Neural cell (in vitro differentiated cells): ENCODE data around the gene NT5DC2. TPM values are rescaled to one million over a fixed set of nuclear protein-coding genes. Genes with fewer than 3 reads are reported as not detected.

Experiments used
- H2AFZ ChIP-seq: fragments of 200-600, 300-800 bp; sonication (generic), shearing (Covaris generic); 2 replicates; pipeline ENCODE4 v1.6.0; 2014; ENCODE audit warnings: low read depth, mild to moderate bottlenecking, antibody characterized with exemption, low read length, moderate library complexity
- H3F3A ChIP-seq: fragments of 200-600 bp; shearing (Covaris generic); 2 replicates; pipeline ENCODE4 v1.6.1; 2016; ENCODE audit warnings: mild to moderate bottlenecking, moderate library complexity, mixed read lengths, antibody characterized with exemption, low read length; ENCODE audit not compliant: insufficient read depth, poor library complexity, severe bottlenecking
- H3K27ac ChIP-seq: fragments of 200-600, 300-800 bp; sonication (generic), shearing (Covaris generic); 2 replicates; pipeline ENCODE4 v1.5.1; 2014; ENCODE audit warnings: mild to moderate bottlenecking, low read length, moderate library complexity
- H3K27me3 ChIP-seq: fragments of 300-800, 200-600 bp; sonication (generic), shearing (Covaris generic); 2 replicates; pipeline ENCODE4 v1.6.0; 2014; ENCODE audit warnings: mild to moderate bottlenecking, low read depth, low read length, moderate library complexity; ENCODE audit not compliant: insufficient read depth
- H3K36me3 ChIP-seq: fragments of 300-800, 200-600 bp; sonication (generic), shearing (Covaris generic); 2 replicates; pipeline ENCODE4 v1.5.1; 2014; ENCODE audit warnings: mild to moderate bottlenecking, antibody characterized with exemption, low read length, moderate library complexity; ENCODE audit not compliant: insufficient read depth
- H3K4me2 ChIP-seq: fragments of 300-800, 200-600 bp; sonication (generic), shearing (Covaris generic); 2 replicates; pipeline ENCODE4 v1.6.0; 2014; ENCODE audit warnings: mild to moderate bottlenecking, low read length
- H3K4me3 ChIP-seq: fragments of 300-800, 200-600 bp; sonication (generic), shearing (Covaris generic); 2 replicates; pipeline ENCODE4 v1.5.1; 2014; ENCODE audit warnings: mild to moderate bottlenecking, low read length, moderate library complexity
- H3K79me2 ChIP-seq: fragments of 200-600 bp; shearing (Covaris generic); replicated peaks from 2 replicates; pipeline ENCODE4 v1.6.0; 2014; ENCODE audit warnings: mild to moderate bottlenecking, low read length, moderate library complexity; ENCODE audit not compliant: insufficient read depth
- H3K9ac ChIP-seq: fragments of 300-800, 200-600 bp; sonication (generic), shearing (Covaris generic); 2 replicates; pipeline ENCODE4 v1.6.1; 2016; ENCODE audit warnings: mild to moderate bottlenecking, low read length, mixed read lengths
- H3K9me2 ChIP-seq: fragments of 200-600 bp; shearing (Covaris generic); 2 replicates; pipeline ENCODE4 v1.6.1; 2016; ENCODE audit warnings: mild to moderate bottlenecking, low read length, mixed read lengths; ENCODE audit not compliant: insufficient read depth
- H3K9me3 ChIP-seq: fragments of 200-600, 300-800 bp; sonication (generic), shearing (Covaris generic); 2 replicates; pipeline ENCODE4 v1.6.1; 2016; ENCODE audit warnings: mild to moderate bottlenecking, mixed run types, low read length, moderate library complexity, mixed read lengths
- H4K20me1 ChIP-seq: fragments of 200-600 bp; shearing (Covaris generic); 2 replicates; pipeline ENCODE4 v1.6.1; 2016; ENCODE audit warnings: mild to moderate bottlenecking, mixed run types; ENCODE audit not compliant: insufficient read depth
- CTCF ChIP-seq: fragments of 450-650 bp; IDR thresholded peaks from 2 replicates; pipeline ENCODE4 v1.5.1; 2014; ENCODE audit warnings: antibody characterized with exemption, mild to moderate bottlenecking, moderate library complexity; ENCODE audit not compliant: poor library complexity, severe bottlenecking
- EP300 ChIP-seq: fragments of 450-650 bp; conservative IDR thresholded peaks from 2 replicates; pipeline ENCODE4 v1.6.1; 2014; ENCODE audit warnings: antibody characterized with exemption, mild to moderate bottlenecking, moderate library complexity; ENCODE audit not compliant: poor library complexity, severe bottlenecking
- EZH2 ChIP-seq: fragments of 200-600, 300-800 bp; shearing (Covaris generic), sonication (generic); IDR thresholded peaks from 2 replicates; pipeline ENCODE4 v1.6.1; 2014; ENCODE audit warnings: antibody characterized with exemption, low read length, borderline replicate concordance, mild to moderate bottlenecking; ENCODE audit not compliant: insufficient read depth, poor library complexity, severe bottlenecking
- MXI1 ChIP-seq: fragments of 450-650 bp; conservative IDR thresholded peaks from 2 replicates; pipeline ENCODE4 v1.6.1; 2014; ENCODE audit warnings: antibody characterized with exemption, mild to moderate bottlenecking; ENCODE audit not compliant: poor library complexity, severe bottlenecking
- POLR2AphosphoS5 ChIP-seq: IDR thresholded peaks from 2 replicates; pipeline ENCODE4 v1.6.1; 2012
- RAD21 ChIP-seq: fragments of 450-650 bp; conservative IDR thresholded peaks from 2 replicates; pipeline ENCODE4 v1.6.1; 2014; ENCODE audit warnings: antibody characterized with exemption, mild to moderate bottlenecking, moderate library complexity
- REST ChIP-seq: IDR thresholded peaks from 2 replicates; pipeline ENCODE4 v1.6.1; 2012; ENCODE audit warnings: borderline replicate concordance
- SMC3 ChIP-seq: fragments of 450-650 bp; conservative IDR thresholded peaks from 2 replicates; pipeline ENCODE4 v1.6.1; 2014; ENCODE audit warnings: antibody characterized with exemption, mild to moderate bottlenecking, moderate library complexity; ENCODE audit not compliant: poor library complexity
- TAF1 ChIP-seq: IDR thresholded peaks from 2 replicates; pipeline ENCODE4 v1.6.1; 2012; ENCODE audit warnings: low read depth
- polyA plus RNA-seq: library from polyadenylated mRNA; depleted of rRNA; stranded (reverse); fragments of >200 nt; gene quantifications from 2 replicates; pipeline ENCODE4 v1.2.3, GENCODE V29; 2014

The NT5DC2 gene
- polyA plus RNA-seq, 1 donor from 2014 or later: 35.1 TPM

DNA sequence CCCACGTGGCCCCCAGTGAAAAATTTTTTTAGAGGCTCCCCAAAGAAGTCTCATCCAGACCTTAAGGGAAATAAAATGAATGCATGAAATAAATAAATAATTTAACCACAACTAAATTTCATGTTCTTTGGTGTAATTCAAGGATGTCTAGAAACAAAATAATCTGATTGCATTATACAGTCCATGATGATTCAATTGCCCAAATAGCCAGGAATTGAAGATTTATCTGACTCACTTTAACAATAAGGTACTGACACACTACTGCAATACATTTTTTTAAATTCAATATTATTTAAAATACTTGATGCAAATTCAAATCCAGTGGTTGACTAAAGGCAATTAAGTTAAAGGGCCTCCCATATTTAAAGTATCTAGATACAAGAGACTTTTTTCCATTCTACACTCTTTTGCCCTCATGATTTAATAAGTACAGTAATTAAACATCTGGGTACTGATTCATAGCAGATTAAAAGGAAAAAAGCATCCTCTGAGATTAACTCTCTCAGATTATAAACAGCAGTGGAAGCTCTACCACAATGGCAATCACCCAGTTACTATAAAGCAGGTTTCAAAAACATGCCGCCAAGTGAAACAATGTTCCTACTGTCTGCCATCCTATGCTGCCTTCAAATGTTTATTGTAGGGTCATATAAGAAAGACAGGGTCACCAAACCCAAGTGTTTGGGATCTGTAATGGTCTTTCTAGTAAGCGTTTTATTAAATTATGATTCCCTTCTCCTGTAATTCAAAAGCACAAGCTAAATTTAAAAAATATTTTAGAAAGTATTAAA lies 12.6 kb upstream of the NT5DC2 start:
- Histone ChIP-seq H3K9ac (no peak overlapping the region), H3K27me3 (no peaks in the 10 kb centered on the region), H3F3A (no peaks in the 10 kb centered on the region), H3K36me3 (no peaks in the 10 kb centered on the region), H4K20me1 (no peaks in the 10 kb centered on the region), H3K9me2 (no peaks in the 10 kb centered on the region), H3K9me3 (no peaks in the 10 kb centered on the region), H3K4me2 (no peak overlapping the region), H2AFZ (no peak overlapping the region), H3K4me3 (no peak overlapping the region), H3K79me2 (no peaks in the 10 kb centered on the region), H3K27ac (no peak overlapping the region)
- TF ChIP-seq TAF1 (no peak), MXI1 (no peak), REST (no peak), CTCF (no peak), RAD21 (no peak), POLR2AphosphoS5 (no peak), SMC3 (no peak), EZH2 (no peak), EP300 (no peak)

GRCh38 chr3:52544937-52545336 lies 11.3 kb upstream of the NT5DC2 start:
- Histone ChIP-seq H3K4me2 (no peak overlapping the region), H3K9ac (no peak overlapping the region), H3K27me3 (no peaks in the 10 kb centered on the region), H3K27ac (no peak overlapping the region), H2AFZ (no peak overlapping the region), H3K36me3 (no peaks in the 10 kb centered on the region), H3K79me2 (no peaks in the 10 kb centered on the region), H3K9me2 (no peaks in the 10 kb centered on the region), H3K4me3 (no peak overlapping the region), H3F3A (no peaks in the 10 kb centered on the region), H3K9me3 (no peaks in the 10 kb centered on the region), H4K20me1 (no peaks in the 10 kb centered on the region)
- TF ChIP-seq REST: no peak
- TF ChIP-seq EP300: no peak
